Fibroblast of lung (primary cell): ENCODE data around the gene CDKN2B. TPM values are rescaled to one million over a fixed set of nuclear protein-coding genes. Genes with fewer than 3 reads are reported as not detected.

Experiments
- DNase-seq, 2 donors: peaks; one replicate each; pipeline versions ENCODE4 v3.0.0 to v3.0.0-alpha.2; 2010; ENCODE audit warnings: low read depth in 2 of 2
- H2AFZ ChIP-seq: 2 replicates; pipeline ENCODE4 v1.5.1; 2012; ENCODE audit warnings: low read length, control low read depth, inconsistent platforms
- H3K27ac ChIP-seq: 2 replicates; pipeline ENCODE4 v1.5.1; 2011; ENCODE audit warnings: low read length, control low read depth; ENCODE audit not compliant: insufficient read depth
- H3K27me3 ChIP-seq: 2 replicates; pipeline ENCODE4 v1.5.1; 2011; ENCODE audit warnings: mild to moderate bottlenecking, low read length; ENCODE audit not compliant: control insufficient read depth, insufficient read depth
- H3K36me3 ChIP-seq: 2 replicates; pipeline ENCODE4 v1.5.1; 2011; ENCODE audit warnings: low read length; ENCODE audit not compliant: control insufficient read depth, insufficient read depth
- H3K4me1 ChIP-seq: 2 replicates; pipeline ENCODE4 v1.5.1; 2011; ENCODE audit warnings: low read length; ENCODE audit not compliant: control insufficient read depth, insufficient read depth; ENCODE audit errors: extremely low read depth
- H3K4me2 ChIP-seq: 2 replicates; pipeline ENCODE4 v1.5.1; 2011; ENCODE audit warnings: low read length, control low read depth; ENCODE audit not compliant: insufficient read depth; ENCODE audit errors: extremely low read depth
- H3K4me3 ChIP-seq, 4 experiments: fragments of 200-600 bp in 1 of 4; sonication (generic) in 1 of 4; replicated peaks in 1 of 4; 2 replicates each; pipeline ENCODE4 v1.5.1; 2011 to 2016; ENCODE audit warnings: low read length in 4 of 4, low read depth in 3 of 4, mild to moderate bottlenecking in 3 of 4, control low read depth in 2 of 4, inconsistent platforms in 1 of 4, mixed read lengths in 1 of 4; ENCODE audit not compliant: insufficient read depth in 1 of 4; ENCODE audit errors: control extremely low read depth in 1 of 4
- H3K79me2 ChIP-seq: 2 replicates; pipeline ENCODE4 v1.5.1; 2012; ENCODE audit warnings: mild to moderate bottlenecking, low read length, inconsistent platforms; ENCODE audit not compliant: control insufficient read depth, insufficient read depth
- H3K9ac ChIP-seq: 2 replicates; pipeline ENCODE4 v1.5.1; 2011; ENCODE audit warnings: mild to moderate bottlenecking, low read length, control low read depth; ENCODE audit not compliant: insufficient read depth
- H3K9me3 ChIP-seq: 2 replicates; pipeline ENCODE4 v1.5.1; 2012; ENCODE audit warnings: low read depth, low read length; ENCODE audit not compliant: control insufficient read depth, insufficient read depth
- H4K20me1 ChIP-seq: 2 replicates; pipeline ENCODE4 v1.5.1; 2011; ENCODE audit warnings: low read length; ENCODE audit not compliant: control insufficient read depth, insufficient read depth; ENCODE audit errors: extremely low read depth
- EZH2 ChIP-seq: IDR thresholded peaks from 2 replicates; pipeline ENCODE4 v1.5.1; 2012; ENCODE audit warnings: low read length, control low read depth, mild to moderate bottlenecking; ENCODE audit errors: missing control alignments
- polyA plus RNA-seq, 2 donors: library from polyadenylated mRNA; depleted of rRNA in 1 of 2; stranded (reverse) in 1 of 2; unstranded in 1 of 2; fragments of >200 nt; gene quantifications; 2 replicates each; pipeline ENCODE4 v1.2.1, GENCODE V29; 2011 to 2012; ENCODE audit warnings: missing spikeins in 1 of 2
- total RNA-seq: library from RNA; depleted of rRNA; stranded (reverse); fragments of >200 nt; gene quantifications from 2 replicates; pipeline ENCODE4 v1.2.1, GENCODE V29; 2014
- TF ChIP-seq, protein P1 (sequence below), 2 donors: IDR thresholded peaks in 1 of 2; conservative IDR thresholded peaks in 1 of 2; 1 replicate in 1 of 2; 2 replicates in 1 of 2; pipeline ENCODE4 v1.5.1; 2011 to 2012; ENCODE audit warnings: low read length in 2 of 2, control low read depth in 1 of 2, inconsistent platforms in 1 of 2, low read depth in 1 of 2, mild to moderate bottlenecking in 1 of 2

CDKN2B gene
- total and polyA plus RNA-seq, 2 donors (not counting 1 experiment from before 2014, with no cell fraction given) = 22.6 to 44.9 TPM

DNA sequence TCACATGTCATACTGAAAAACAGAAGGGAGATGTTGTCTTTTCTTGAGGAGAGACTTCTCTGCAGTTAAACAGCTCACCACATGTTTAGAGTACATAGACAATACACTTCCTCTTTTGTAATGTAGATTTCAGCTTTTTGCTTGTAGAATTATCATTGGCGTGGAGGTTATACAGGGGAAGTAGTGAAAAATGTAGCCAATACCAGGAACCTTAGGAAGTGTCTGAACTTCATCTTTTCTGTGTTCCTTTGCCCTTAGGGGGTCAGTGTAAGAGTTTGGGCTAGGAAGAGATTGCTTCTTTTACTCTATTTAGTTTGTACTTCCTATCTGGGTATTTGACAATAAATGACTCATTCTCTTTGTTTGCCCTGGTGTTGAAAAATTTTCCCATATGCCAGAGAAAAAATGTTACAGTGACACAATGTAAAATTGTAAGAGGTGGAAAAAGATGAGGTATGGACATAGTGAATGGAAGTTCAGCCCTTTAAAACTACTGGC is 21.0 kb upstream of the CDKN2B start:
- Histone ChIP-seq H3K27ac (no peak overlapping the region), H2AFZ (no peak overlapping the region)
- peak; percentile 72 to 77 for DNase-seq

DNA sequence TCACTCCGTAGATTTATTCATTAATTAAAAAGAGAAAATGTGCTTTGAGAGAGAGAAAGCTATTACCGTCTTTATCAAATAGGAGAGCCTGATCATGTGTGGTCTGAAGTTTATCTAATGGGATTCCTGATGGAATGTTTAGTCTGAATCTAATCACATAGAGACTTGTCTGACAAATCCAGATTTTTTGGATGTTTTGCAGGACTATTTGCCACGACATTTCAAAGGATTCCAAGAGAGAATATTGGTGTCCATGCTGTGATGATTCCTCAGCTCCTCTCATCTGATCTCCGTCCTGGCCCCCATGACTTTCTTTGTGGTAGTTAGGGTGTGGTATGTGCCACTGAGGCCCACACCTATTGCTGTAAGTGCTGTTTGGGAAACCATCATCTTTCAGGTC is 20.1 kb upstream of the CDKN2B start:
- H4K20me1 ChIP-seq = no peaks in the 10 kb centered on the region
- H3K9me3 ChIP-seq = no peaks in the 10 kb centered on the region
- H3K79me2 ChIP-seq = no peaks in the 10 kb centered on the region
- no peak overlapping the region for H3K27ac ChIP-seq
- no peak overlapping the region for H3K4me3 ChIP-seq
- no peaks in the 10 kb centered on the region for H3K4me1 ChIP-seq
- no peaks in the 10 kb centered on the region for H3K27me3 ChIP-seq
- H3K4me2 ChIP-seq = no peak overlapping the region
- H3K9ac ChIP-seq = no peak overlapping the region
- no peaks in the 10 kb centered on the region for H3K36me3 ChIP-seq
- peak in 1 of 2 donors; percentile 52 for DNase-seq
- TF ChIP-seq, protein P1, sequence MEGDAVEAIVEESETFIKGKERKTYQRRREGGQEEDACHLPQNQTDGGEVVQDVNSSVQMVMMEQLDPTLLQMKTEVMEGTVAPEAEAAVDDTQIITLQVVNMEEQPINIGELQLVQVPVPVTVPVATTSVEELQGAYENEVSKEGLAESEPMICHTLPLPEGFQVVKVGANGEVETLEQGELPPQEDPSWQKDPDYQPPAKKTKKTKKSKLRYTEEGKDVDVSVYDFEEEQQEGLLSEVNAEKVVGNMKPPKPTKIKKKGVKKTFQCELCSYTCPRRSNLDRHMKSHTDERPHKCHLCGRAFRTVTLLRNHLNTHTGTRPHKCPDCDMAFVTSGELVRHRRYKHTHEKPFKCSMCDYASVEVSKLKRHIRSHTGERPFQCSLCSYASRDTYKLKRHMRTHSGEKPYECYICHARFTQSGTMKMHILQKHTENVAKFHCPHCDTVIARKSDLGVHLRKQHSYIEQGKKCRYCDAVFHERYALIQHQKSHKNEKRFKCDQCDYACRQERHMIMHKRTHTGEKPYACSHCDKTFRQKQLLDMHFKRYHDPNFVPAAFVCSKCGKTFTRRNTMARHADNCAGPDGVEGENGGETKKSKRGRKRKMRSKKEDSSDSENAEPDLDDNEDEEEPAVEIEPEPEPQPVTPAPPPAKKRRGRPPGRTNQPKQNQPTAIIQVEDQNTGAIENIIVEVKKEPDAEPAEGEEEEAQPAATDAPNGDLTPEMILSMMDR (conservative IDR thresholded peaks at IDR 0.05 in 1 of 2, IDR thresholded peaks at IDR 0.05 in 1 of 2; ENCODE audit: low read depth in 1 of 2, low read length in 2 of 2) = no peak
- TF ChIP-seq EZH2 = no peak
- no peak overlapping the region for H2AFZ ChIP-seq

More for the DNA sequence above, 21.0 kb upstream of the CDKN2B start:
- no peak for TF ChIP-seq EZH2
- TF ChIP-seq, protein P1 (conservative IDR thresholded peaks at IDR 0.05 in 1 of 2, IDR thresholded peaks at IDR 0.05 in 1 of 2; ENCODE audit: low read depth in 1 of 2, low read length in 2 of 2) = no peak
- no peaks in the 10 kb centered on the region for H3K4me1 ChIP-seq
- no peaks in the 10 kb centered on the region for H3K36me3 ChIP-seq
- no peak overlapping the region for H3K4me2 ChIP-seq
- no peak overlapping the region for H3K9ac ChIP-seq
- no peak overlapping the region for H3K4me3 ChIP-seq
- no peaks in the 10 kb centered on the region for H3K79me2 ChIP-seq
- H3K9me3 ChIP-seq = no peaks in the 10 kb centered on the region
- H3K27me3 ChIP-seq = no peaks in the 10 kb centered on the region
- no peaks in the 10 kb centered on the region for H4K20me1 ChIP-seq

DNA sequence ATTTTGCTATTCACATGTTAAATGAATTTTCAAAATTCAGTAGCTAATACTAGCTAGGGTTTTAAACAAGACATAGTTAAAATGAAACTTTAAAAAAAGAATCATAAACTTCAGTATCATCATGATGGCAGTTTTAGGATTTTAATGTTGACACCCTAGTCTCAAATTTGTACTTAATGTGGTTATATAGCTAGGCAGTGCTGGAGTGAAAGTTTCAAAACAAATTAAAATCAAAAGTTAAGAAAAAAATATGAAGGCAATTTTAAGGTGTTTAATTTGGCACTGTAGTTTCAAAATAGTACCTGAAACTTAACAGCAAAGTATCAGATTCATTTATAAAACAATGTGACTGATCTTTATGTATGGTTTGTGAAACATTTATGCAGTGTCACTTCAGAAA is 19.3 kb upstream of the CDKN2B start:
- H3K4me1 ChIP-seq = no peaks in the 10 kb centered on the region
- no peak overlapping the region for H3K9ac ChIP-seq
- H3K36me3 ChIP-seq = no peaks in the 10 kb centered on the region
- no peaks in the 10 kb centered on the region for H3K79me2 ChIP-seq
- H3K27ac ChIP-seq = no peak overlapping the region
- DNase-seq = no peak
- TF ChIP-seq EZH2 = no peak
- TF ChIP-seq, protein P1 (conservative IDR thresholded peaks at IDR 0.05 in 1 of 2, IDR thresholded peaks at IDR 0.05 in 1 of 2; ENCODE audit: low read depth in 1 of 2, low read length in 2 of 2) = no peak
- H4K20me1 ChIP-seq = no peaks in the 10 kb centered on the region
- H3K9me3 ChIP-seq = no peaks in the 10 kb centered on the region
- no peak overlapping the region for H3K4me3 ChIP-seq
- H2AFZ ChIP-seq = no peak overlapping the region
- no peaks in the 10 kb centered on the region for H3K27me3 ChIP-seq
- H3K4me2 ChIP-seq = no peak overlapping the region
